Measurements from ENCODE around the gene FBN1. TPM values are rescaled to one million over a fixed set of nuclear protein-coding genes. Genes with fewer than 3 reads are reported as not detected.

Gene FBN1
- total and polyA plus RNA-seq, 10 of the 15 experiments (the other 5 are each of a cell fraction or from before 2014, with no cell fraction given) = 2.2 to 15.3 (median 7.0) TPM

- Histone ChIP-seq H3K4me1 (ENCODE audit: control insufficient read depth, insufficient read depth, low read length) (no peaks in the 10 kb centered on the region), H3K27me3 (replicated peaks in 1 of 2; ENCODE audit: control insufficient read depth in 2 of 2, insufficient read depth in 2 of 2, low read length in 1 of 2) (no peaks in the 10 kb centered on the region), H3K9ac (ENCODE audit: control insufficient read depth, insufficient read depth, low read length) (no peak overlapping the region), H3K27ac (ENCODE audit: control insufficient read depth, insufficient read depth) (no peak overlapping the region), H4K20me1 (ENCODE audit: control insufficient read depth, insufficient read depth) (no peaks in the 10 kb centered on the region), H3K4me2 (ENCODE audit: control insufficient read depth, insufficient read depth) (no peak overlapping the region), H3K36me3 (ENCODE audit: control insufficient read depth in 2 of 2, insufficient read depth in 2 of 2, low read length in 1 of 2) (no peaks in the 10 kb centered on the region), H3K9me3 (replicated peaks; ENCODE audit: control insufficient read depth, insufficient read depth, low read length) (no peaks in the 10 kb centered on the region), H3K4me3 (no peak overlapping the region), H2AFZ (ENCODE audit: control insufficient read depth, low read depth, low read length) (no peak overlapping the region), H3K79me2 (ENCODE audit: control insufficient read depth, insufficient read depth, low read length) (no peaks in the 10 kb centered on the region)
- BruUV-seq (replicated peaks) = no TSS peak
- ChIA-PET SMC1A (ENCODE audit: uncharacterized antibody, unreplicated experiment) (interaction anchor here (2.1 kb wide), 1 partner anchor 10 kb away, joined by 5 read pairs; no protein-coding TSS in a partner anchor), CTCF (interaction anchor here (1.1 to 2.5 kb wide), 2 partner anchors 11 to 23 kb away, joined by 3 to 10 read pairs; no protein-coding TSS in a partner anchor), RAD21 (ENCODE audit: unreplicated experiment) (no interaction called here), POLR2A (no interaction called here)
- in situ Hi-C loops (cut with MboI) (no loop called here), intact Hi-C loops (cut with micrococcal nuclease; ENCODE audit: unreplicated experiment) (no loop called here)
- FAIRE-seq (no peak), ATAC-seq (no peak), DNase-seq (ENCODE audit: low read depth, low spot score) (no peak)
- no peak for TF ChIP-seq STAT3 (IDR thresholded peaks at IDR 0.05; ENCODE audit: low read depth, low read length)
- no peak for TF ChIP-seq YY1 (IDR thresholded peaks at IDR 0.05; ENCODE audit: low read depth, low read length)
- no peak for TF ChIP-seq HDAC2 (IDR thresholded peaks at IDR 0.05)
- TF ChIP-seq WRNIP1 (IDR thresholded peaks at IDR 0.05; ENCODE audit: borderline replicate concordance, low read depth, low read length) = no peak
- no peak for TF ChIP-seq NBN (IDR thresholded peaks at IDR 0.05)
- no peak for TF ChIP-seq E2F4 (IDR thresholded peaks at IDR 0.05; ENCODE audit: low read depth, low read length)
- TF ChIP-seq BCL11A (IDR thresholded peaks at IDR 0.05; ENCODE audit: low read depth, low read length) = no peak
- TF ChIP-seq MXI1 (IDR thresholded peaks at IDR 0.05; ENCODE audit: low read depth, low read length) = no peak
- TF ChIP-seq ZBED1 (IDR thresholded peaks at IDR 0.05; ENCODE audit: borderline replicate concordance) = no peak
- no peak for TF ChIP-seq TCF3 (IDR thresholded peaks at IDR 0.05; ENCODE audit: borderline replicate concordance, insufficient read depth, low read depth, low read length)
- TF ChIP-seq SREBF1 (IDR thresholded peaks at IDR 0.05; ENCODE audit: low read length) = no peak
- no peak for TF ChIP-seq ELK1 (IDR thresholded peaks at IDR 0.05; ENCODE audit: low read depth, low read length)
- 92% methylated on average over 2 of the region's 2 CpGs for WGBS (ENCODE audit: insufficient coverage, insufficient replicate concordance, low lambda C conversion rate, missing lambda C conversion rate)
Measured at GRCh38 chr15:48391950-48392349, 253.6 kb downstream of the FBN1 start.
